Stimulated activated naive CD8-positive, alpha-beta T cell treated with anti-CD3 and anti-CD28 coated beads, Interleukin-15, Interleukin-2, amounts not matched to agents 100 ng/mL and 50 ng/mL, for 24 hours (primary cell): Measurements from ENCODE around the gene TMEM139.
"Not testable (repeated sequence)": the region's sequence is repeated elsewhere in the genome, so short reads cannot be mapped to it uniquely, and the experiment has no call there.

Source experiments
- H3K27ac Mint-ChIP-seq: one replicate; pipeline ENCODE4 v1.8.0; 2021; ENCODE audit warnings: mild to moderate bottlenecking, mixed read lengths
- H3K27me3 Mint-ChIP-seq: one replicate; pipeline ENCODE4 v1.8.0; 2021; ENCODE audit warnings: mixed read lengths
- H3K36me3 Mint-ChIP-seq: one replicate; pipeline ENCODE4 v1.8.0; 2021; ENCODE audit warnings: low read depth, mixed read lengths
- H3K4me1 Mint-ChIP-seq: one replicate; pipeline ENCODE4 v1.8.0; 2021; ENCODE audit warnings: low read depth, mixed read lengths
- H3K4me3 Mint-ChIP-seq: one replicate; pipeline ENCODE4 v1.8.0; 2021; ENCODE audit warnings: mild to moderate bottlenecking, mixed read lengths
- H3K9me3 Mint-ChIP-seq: one replicate; pipeline ENCODE4 v1.8.0; 2021; ENCODE audit warnings: mixed read lengths

TMEM139 gene

DNA sequence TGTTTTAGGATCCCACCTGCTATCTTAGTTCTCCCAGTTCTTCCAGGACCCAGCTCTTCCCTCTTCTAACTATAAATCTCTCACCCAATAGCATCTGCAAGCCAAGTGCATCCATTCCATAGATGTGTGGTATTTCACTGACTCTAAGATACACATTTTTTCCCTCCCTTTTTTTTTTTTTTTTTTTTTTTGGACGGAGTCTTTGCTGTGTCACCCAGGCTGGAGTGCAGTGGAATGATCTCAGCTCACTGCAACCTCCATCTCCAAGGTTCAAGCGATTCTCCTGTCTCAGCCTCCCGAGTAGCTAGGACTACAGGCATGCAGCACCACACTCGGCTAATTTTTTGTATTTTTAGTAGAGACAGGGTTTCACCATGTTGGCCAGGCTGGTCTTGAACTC is 5.1 kb downstream of the TMEM139 start:
- H3K9me3 Mint-ChIP-seq, H3K27me3 Mint-ChIP-seq: not testable (repeated sequence)
- Mint-ChIP-seq H3K27ac (peak overlapping the region; percentile 96), H3K4me1 (peaks cover 61% of the 10 kb centered on the region), H3K4me3 (peak overlapping the region; percentile 95), H3K36me3 (peaks cover 68% of the 10 kb centered on the region)

DNA sequence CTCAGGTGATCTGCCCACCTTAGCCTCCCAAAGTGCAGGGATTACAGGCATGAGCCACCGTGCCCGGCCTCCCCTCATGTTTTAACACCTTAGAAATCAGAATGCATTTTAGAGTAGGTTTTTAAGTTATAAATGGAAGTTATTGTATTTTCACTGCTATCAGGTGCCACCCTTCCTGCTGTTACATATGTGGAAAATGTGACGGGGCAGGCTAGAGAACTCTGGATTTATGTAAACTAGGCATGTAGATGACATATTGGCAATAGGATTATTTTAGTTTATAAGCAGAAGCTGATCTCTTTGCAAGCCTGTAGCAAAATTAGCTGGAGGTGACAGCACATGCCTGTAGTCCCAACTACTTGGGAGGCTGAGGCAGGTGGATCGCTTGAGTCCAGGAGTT is 5.5 kb downstream of the TMEM139 start:
- Mint-ChIP-seq H3K27me3 (no peaks in the 10 kb centered on the region), H3K4me1 (peaks cover 64% of the 10 kb centered on the region), H3K9me3 (no peaks in the 10 kb centered on the region), H3K27ac (peak overlapping the region; percentile 96), H3K4me3 (peak overlapping the region; percentile 95), H3K36me3 (peaks cover 72% of the 10 kb centered on the region)

DNA sequence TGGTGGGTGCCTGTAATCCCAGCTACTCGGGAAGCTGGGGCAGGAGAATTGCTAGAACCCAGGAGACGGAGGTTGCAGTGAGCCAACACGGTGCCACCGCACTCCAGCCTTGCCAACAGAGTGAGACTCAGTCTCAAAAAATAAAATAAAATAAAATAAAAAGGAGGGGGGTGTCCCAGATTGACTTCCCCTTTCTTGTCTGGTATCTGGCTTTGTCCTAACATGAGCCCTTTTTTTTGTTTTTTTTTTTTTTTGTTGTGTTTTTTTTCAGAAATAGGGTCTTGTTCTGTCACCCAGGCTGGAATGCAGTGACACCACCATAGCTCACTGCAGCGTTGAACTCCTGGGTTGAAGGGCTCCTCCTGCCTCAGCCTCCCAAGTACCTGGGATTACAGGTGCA is 8.1 kb downstream of the TMEM139 start:
- Mint-ChIP-seq H3K9me3 (no peaks in the 10 kb centered on the region), H3K27me3 (no peaks in the 10 kb centered on the region), H3K36me3 (peaks cover 94% of the 10 kb centered on the region), H3K4me3 (no peak overlapping the region), H3K27ac (no peak overlapping the region), H3K4me1 (peaks cover 71% of the 10 kb centered on the region)

DNA sequence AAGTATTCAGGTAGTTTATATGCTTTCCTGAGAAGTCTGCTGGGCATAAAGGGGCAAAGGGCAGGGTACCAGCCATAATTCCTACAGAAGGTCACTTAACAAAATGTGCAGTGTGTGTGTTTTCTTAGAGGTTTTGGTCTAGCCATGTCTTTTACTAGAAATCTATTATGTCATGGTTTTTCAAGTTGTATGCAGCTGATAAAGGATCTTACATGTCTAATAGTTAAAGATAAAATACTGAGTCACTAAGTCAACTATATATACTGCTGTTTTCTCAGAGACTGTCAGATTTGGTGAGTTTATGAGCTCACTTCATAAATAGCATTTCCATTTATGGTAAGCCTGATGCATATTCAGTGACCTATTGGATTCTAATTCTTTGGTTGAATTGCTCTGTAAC is 11.1 kb downstream of the TMEM139 start:
- H3K27me3 Mint-ChIP-seq, result no peaks in the 10 kb centered on the region
- H3K4me1 Mint-ChIP-seq, result peaks cover 57% of the 10 kb centered on the region
- H3K9me3 Mint-ChIP-seq, result no peaks in the 10 kb centered on the region
- H3K27ac Mint-ChIP-seq, result peak overlapping the region; percentile 29
- H3K36me3 Mint-ChIP-seq, result peaks cover 95% of the 10 kb centered on the region
- H3K4me3 Mint-ChIP-seq, result no peak overlapping the region

DNA sequence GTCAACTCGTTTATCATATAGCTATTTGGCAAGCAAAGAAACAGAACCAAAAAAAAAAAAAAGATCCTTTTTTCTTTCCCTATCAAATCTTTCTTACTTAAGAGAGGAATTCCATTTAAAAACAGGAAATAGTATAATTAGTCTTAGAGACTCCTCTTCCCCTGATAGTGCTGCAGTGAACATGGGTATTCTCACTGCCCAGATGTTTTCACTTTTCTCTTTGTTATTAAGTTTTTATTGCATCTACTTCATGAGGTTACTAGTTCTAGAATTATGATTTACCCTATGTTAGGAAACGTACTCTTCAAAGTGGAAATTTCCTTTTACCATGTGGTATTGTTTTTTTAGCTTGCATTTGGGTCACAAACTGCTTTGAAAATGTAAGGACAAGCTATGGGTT is 11.9 kb downstream of the TMEM139 start:
- Mint-ChIP-seq H3K27ac (no peak overlapping the region), H3K9me3 (no peaks in the 10 kb centered on the region), H3K27me3 (no peaks in the 10 kb centered on the region), H3K36me3 (peaks cover 95% of the 10 kb centered on the region), H3K4me1 (peaks cover 53% of the 10 kb centered on the region), H3K4me3 (no peak overlapping the region)

DNA sequence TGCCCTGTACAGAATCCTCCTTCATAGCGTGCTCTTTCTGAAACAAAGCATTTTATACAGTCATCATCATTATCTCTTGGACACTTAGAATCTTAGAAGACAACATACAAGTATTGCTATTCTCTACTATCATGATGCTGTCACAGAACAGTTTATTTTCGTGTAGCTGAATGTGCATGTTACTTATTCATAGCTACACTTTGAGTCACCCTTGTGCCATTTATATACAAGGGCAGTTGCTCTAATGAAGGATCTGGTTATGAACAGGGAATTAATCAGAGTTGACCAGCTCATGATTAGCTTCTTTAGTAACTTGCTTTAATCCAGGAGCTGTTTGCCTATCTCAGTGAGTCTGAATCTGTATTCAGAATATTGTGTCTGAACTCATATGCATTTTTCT is 14.6 kb downstream of the TMEM139 start:
- Mint-ChIP-seq H3K4me1 (peaks cover 36% of the 10 kb centered on the region), H3K9me3 (no peaks in the 10 kb centered on the region), H3K27me3 (no peaks in the 10 kb centered on the region), H3K27ac (peak overlapping the region; percentile 28), H3K4me3 (no peak overlapping the region), H3K36me3 (peaks cover 93% of the 10 kb centered on the region)

DNA sequence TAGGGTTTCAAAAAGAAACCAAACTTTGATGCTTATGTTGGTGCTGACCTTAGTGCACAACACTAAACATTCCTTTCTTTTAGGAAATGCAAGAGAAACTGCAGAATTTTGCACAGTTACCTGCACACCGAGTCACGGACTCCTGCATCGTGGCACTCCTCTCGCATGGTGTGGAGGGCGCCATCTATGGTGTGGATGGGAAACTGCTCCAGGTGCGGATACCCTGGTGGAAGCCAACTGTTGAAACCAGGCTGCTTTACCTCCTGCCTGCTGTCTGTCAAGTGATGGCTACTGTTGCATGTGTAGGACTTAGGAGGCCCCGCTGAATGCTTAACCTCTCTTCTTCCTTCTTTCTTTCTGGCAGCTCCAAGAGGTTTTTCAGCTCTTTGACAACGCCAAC is 15.1 kb downstream of the TMEM139 start:
- H3K36me3 Mint-ChIP-seq, result peaks cover 93% of the 10 kb centered on the region
- H3K4me1 Mint-ChIP-seq, result peaks cover 34% of the 10 kb centered on the region
- no peak overlapping the region for H3K27ac Mint-ChIP-seq
- no peaks in the 10 kb centered on the region for H3K9me3 Mint-ChIP-seq
- H3K4me3 Mint-ChIP-seq, result no peak overlapping the region
- H3K27me3 Mint-ChIP-seq, result no peaks in the 10 kb centered on the region

DNA sequence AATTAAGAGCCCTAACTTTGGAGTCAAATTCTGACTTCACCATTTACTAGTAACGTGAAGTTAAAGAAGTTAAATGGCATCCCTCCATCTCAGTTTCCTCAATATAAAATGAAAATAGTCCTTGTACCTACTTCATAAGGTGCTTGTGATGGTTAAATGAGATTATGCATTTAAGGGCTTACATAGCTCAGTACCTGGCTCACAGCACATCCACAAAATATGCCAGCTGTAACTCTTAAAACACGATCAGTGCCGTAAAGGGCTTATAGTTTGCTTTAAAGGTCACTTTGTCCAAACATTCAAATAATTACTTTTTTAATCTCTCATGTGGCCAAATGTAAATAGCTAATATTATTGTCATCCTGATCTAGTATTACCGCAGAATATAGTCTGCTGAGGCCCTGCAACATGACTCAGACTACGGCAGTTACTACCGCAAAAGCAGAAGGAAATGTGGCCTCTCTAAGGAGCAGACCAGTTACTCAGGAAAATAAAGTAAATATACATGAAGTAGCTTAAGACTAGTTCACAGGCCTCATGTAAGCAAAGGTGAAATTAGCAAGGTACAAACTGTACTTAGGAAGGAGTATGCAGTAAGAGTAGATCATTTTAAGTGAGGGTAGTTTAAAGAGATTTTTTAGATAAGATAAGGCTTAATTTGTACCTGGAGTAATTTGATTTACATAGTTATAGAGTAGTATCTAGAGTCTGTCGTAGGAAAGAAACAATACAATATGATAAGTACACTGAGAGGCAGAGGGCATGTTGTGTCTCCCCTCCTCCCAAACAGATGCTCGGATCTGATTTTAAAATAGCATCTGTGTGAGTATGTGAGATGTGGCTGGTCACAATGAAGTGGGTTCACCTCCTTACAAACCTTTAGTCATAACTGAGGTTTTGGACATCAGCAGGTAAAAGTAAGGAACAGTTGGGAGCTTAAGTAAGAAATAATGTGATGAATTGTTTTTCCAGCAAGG is 16.5 kb downstream of the TMEM139 start:
- H3K4me3 Mint-ChIP-seq, result no peak overlapping the region
- H3K4me1 Mint-ChIP-seq, result peaks cover 33% of the 10 kb centered on the region
- H3K27me3 Mint-ChIP-seq, result no peaks in the 10 kb centered on the region
- no peak overlapping the region for H3K27ac Mint-ChIP-seq
- H3K36me3 Mint-ChIP-seq, result peaks cover 91% of the 10 kb centered on the region
- H3K9me3 Mint-ChIP-seq, result no peaks in the 10 kb centered on the region

DNA sequence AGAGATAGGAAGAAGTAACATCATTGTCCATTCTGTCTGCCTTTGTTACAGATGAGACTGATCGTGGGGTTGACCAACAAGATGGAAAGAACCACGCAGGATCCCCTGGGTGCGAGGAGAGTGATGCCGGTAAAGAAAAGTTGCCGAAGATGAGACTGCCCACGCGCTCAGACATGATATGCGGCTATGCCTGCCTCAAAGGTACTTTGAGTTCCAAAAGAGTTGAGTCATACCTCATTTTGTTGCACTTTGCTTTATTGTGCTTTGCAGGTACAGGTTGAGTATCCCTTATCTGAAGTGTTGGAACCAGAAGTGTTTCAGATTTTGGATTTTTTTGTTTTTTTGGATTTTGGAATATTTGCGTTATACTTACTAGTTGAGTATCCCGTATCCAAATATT is 19.0 kb downstream of the TMEM139 start:
- no peak overlapping the region for H3K27ac Mint-ChIP-seq
- H3K9me3 Mint-ChIP-seq, result no peaks in the 10 kb centered on the region
- H3K4me3 Mint-ChIP-seq, result no peak overlapping the region
- H3K27me3 Mint-ChIP-seq, result no peaks in the 10 kb centered on the region
- peaks cover 92% of the 10 kb centered on the region for H3K36me3 Mint-ChIP-seq
- peaks cover 35% of the 10 kb centered on the region for H3K4me1 Mint-ChIP-seq

DNA sequence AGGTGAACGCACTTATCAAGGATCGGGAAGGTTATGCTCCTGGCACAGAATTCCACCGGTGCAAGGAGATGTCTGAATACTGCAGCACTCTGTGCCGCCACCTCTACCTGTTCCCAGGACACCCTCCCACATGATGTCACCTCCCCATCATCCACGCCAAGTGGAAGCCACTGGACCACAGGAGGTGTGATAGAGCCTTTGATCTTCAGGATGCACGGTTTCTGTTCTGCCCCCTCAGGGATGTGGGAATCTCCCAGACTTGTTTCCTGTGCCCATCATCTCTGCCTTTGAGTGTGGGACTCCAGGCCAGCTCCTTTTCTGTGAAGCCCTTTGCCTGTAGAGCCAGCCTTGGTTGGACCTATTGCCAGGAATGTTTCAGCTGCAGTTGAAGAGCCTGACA is 20.2 kb downstream of the TMEM139 start:
- Mint-ChIP-seq H3K9me3 (no peaks in the 10 kb centered on the region), H3K27me3 (no peaks in the 10 kb centered on the region), H3K36me3 (peaks cover 91% of the 10 kb centered on the region), H3K27ac (peak overlapping the region; percentile 56), H3K4me3 (no peak overlapping the region), H3K4me1 (peaks cover 36% of the 10 kb centered on the region)

DNA sequence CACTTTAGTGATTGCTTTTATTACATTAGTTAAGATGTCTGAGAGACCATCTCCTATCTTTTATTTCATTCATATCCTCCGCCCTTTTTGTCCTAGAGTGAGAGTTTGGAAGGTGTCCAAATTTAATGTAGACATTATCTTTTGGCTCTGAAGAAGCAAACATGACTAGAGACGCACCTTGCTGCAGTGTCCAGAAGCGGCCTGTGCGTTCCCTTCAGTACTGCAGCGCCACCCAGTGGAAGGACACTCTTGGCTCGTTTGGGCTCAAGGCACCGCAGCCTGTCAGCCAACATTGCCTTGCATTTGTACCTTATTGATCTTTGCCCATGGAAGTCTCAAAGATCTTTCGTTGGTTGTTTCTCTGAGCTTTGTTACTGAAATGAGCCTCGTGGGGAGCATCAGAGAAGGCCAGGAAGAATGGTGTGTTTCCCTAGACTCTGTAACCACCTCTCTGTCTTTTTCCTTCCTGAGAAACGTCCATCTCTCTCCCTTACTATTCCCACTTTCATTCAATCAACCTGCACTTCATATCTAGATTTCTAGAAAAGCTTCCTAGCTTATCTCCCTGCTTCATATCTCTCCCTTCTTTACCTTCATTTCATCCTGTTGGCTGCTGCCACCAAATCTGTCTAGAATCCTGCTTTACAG is 20.8 kb downstream of the TMEM139 start:
- H3K4me1 Mint-ChIP-seq, result peaks cover 42% of the 10 kb centered on the region
- H3K27me3 Mint-ChIP-seq, result no peaks in the 10 kb centered on the region
- peaks cover 86% of the 10 kb centered on the region for H3K36me3 Mint-ChIP-seq
- H3K9me3 Mint-ChIP-seq, result no peaks in the 10 kb centered on the region
- H3K4me3 Mint-ChIP-seq, result no peak overlapping the region
- H3K27ac Mint-ChIP-seq, result peak overlapping the region; percentile 1

DNA sequence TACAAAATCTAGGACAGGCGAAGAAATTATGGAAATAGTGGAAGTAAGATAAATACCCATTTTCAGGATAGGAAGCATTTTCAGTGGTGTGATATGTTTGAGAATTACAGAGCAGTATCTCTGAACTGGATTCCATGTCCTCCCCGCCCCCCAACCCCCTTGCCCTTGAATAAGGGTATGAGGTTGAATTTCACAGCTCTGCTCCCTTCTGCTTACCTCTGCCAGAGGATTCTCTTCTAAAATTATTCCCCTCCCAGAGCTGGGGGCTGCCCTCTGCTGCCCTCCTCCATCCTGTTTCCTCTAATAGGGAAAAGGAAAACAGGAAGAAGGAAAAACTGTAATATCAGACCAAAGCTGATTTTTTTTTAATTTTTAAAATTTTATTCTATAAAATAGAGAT is 23.9 kb downstream of the TMEM139 start:
- Mint-ChIP-seq H3K9me3 (no peaks in the 10 kb centered on the region), H3K27me3 (no peaks in the 10 kb centered on the region), H3K36me3 (peaks cover 58% of the 10 kb centered on the region), H3K4me1 (peaks cover 45% of the 10 kb centered on the region), H3K4me3 (no peak overlapping the region), H3K27ac (no peak overlapping the region)

DNA sequence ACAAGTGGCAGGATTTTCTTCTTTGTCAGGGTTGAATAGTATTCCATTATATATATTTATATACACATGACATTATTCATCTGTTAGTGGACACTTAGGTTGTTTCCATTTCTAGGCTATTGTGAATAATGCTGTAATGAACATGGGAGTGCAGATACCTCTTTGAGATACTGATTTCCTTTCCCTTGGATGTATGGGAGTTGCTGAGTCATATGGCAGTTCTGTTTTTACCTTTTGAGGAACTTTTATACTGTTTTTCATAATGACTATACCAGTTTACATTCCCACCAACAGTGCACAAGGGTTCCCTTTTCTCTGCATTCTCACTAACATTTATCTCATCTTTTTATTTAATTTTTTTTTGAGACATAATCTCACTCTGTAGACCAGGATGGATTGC is 29.4 kb downstream of the TMEM139 start:
- Mint-ChIP-seq H3K4me1 (peaks cover 20% of the 10 kb centered on the region), H3K27me3 (no peaks in the 10 kb centered on the region), H3K9me3 (no peaks in the 10 kb centered on the region), H3K36me3 (peaks cover 9% of the 10 kb centered on the region), H3K4me3 (no peak overlapping the region), H3K27ac (no peak overlapping the region)

DNA sequence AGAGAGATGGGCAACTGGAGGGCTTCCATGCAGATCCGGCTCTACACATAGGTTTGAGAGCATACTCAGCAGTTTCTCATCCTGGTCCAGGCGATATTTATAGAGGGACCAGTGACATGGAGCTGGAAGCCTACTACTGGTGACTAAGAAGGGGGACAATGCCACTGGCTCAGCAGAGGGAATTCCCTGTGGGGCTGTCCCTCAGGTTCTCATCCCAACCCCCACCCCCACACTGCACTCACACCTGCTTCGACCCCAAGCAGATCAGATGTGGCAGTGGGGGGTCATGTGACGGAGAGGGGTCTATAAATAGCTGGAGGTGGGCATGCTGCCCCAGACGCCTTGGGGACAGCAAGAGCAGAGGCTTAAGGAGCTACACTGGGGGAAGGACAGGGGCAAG is 31.0 kb downstream of the TMEM139 start, which contains the start of gene CLCN1:
Gene CLCN1, plus strand, starts transcription at position 336 of the 400 bp plus-strand sequence. CDS start 102 bp downstream, outside the sequence.
- H3K36me3 Mint-ChIP-seq, result no peaks in the 10 kb centered on the region
- no peak within 1 kb of the TSS for H3K27ac Mint-ChIP-seq
- H3K9me3 Mint-ChIP-seq, result no peaks in the 10 kb centered on the region
- H3K4me3 Mint-ChIP-seq, result no peak within 1 kb of the TSS
- peaks cover 5% of the 10 kb centered on the region for H3K4me1 Mint-ChIP-seq
- H3K27me3 Mint-ChIP-seq, result no peaks in the 10 kb centered on the region

DNA sequence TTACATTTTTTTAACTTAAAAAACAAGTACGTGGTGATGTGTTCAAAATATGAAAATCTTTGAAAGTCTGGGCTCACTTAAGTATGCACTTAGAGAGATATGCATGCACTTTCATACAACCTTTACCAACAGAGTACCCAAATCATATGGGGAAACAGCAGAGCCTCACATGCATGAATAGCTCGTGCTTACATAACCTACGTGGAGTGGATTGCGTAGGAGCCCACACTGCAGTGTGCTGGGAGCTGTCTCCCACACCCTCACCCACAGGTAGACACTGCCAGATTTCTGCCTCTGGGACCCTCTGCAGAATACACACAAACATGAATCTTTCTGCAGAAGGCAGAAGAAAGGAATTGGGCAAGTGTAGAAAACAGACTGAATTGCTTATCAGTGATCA is 31.7 kb downstream of the TMEM139 start:
- no peaks in the 10 kb centered on the region for H3K36me3 Mint-ChIP-seq
- H3K4me1 Mint-ChIP-seq, result no peaks in the 10 kb centered on the region

More for the DNA sequence above, 31.7 kb downstream of the TMEM139 start:
- Mint-ChIP-seq H3K9me3 (no peaks in the 10 kb centered on the region), H3K27ac (no peak overlapping the region), H3K4me3 (no peak overlapping the region), H3K27me3 (no peaks in the 10 kb centered on the region)
